Fibroblast of mammary gland (primary cell): ENCODE data around the gene TBX4.

ENCODE experiments used
- DNase-seq: peaks from one replicate; pipeline ENCODE4 v3.0.0-alpha.2; 2010; ENCODE audit warnings: low read depth
- H3K4me3 ChIP-seq: 2 replicates; pipeline ENCODE4 v1.5.1; 2011; ENCODE audit warnings: low read depth, mild to moderate bottlenecking, low read length, moderate library complexity; ENCODE audit not compliant: control insufficient read depth
- CTCF ChIP-seq: conservative IDR thresholded peaks from 2 replicates; pipeline ENCODE4 v1.5.1; 2011; ENCODE audit warnings: low read depth, low read length, inconsistent platforms; ENCODE audit not compliant: control insufficient read depth, insufficient read depth

The TBX4 gene

GRCh38 chr17:61464130-61464842 is 12.1 kb downstream of the TBX4 start:
- no peak for DNase-seq
- no peak for TF ChIP-seq CTCF
- no peak overlapping the region for H3K4me3 ChIP-seq

- H3K4me3 ChIP-seq = no peak overlapping the region
- no peak for DNase-seq
- no peak for TF ChIP-seq CTCF
Observed at GRCh38 chr17:61464843-61465180, 12.6 kb downstream of the TBX4 start.

DNA sequence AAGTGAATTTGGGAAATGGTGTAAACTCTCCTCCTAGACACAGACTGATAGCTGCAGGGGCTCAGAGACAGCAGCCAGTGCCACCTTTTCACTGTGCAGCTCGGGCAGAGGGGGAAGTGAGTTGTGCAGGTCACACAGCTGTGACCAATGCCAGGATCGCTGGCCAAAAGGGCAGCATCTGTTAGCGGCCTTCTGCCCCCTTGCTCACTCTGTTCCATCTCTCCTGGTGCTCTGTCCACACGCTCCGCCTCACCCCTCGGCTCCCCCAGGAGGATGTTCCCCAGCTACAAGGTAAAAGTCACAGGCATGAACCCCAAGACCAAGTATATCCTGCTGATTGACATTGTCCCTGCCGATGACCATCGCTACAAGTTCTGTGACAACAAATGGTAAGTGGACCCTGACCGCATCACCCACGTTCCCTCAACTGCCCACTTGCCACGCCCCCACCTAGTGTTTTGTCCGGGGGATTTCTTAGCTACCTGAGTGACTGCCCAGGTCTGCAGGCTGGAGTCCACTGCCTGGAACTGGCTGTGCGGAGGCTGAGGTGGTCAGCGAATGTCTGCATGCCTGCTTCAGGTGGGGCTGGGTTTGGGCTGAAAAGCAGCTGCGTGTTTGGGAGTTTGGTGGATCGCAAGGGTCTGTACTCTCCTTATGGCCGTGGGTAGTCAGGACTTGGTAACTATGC is 13.5 kb downstream of the TBX4 start:
- TF ChIP-seq CTCF = no peak
- no peak overlapping the region for H3K4me3 ChIP-seq
- no peak for DNase-seq

GRCh38 chr17:61466246-61466645 is 14.0 kb downstream of the TBX4 start:
- DNase-seq = no peak
- no peak for TF ChIP-seq CTCF
- H3K4me3 ChIP-seq = no peak overlapping the region

- TF ChIP-seq CTCF = no peak
- DNase-seq = peak; percentile 44
- no peak overlapping the region for H3K4me3 ChIP-seq
Observed at GRCh38 chr17:61467416-61468262, 15.4 kb downstream of the TBX4 start.

GRCh38 chr17:61468263-61468907 is 16.2 kb downstream of the TBX4 start:
- no peak overlapping the region for H3K4me3 ChIP-seq
- DNase-seq = no peak
- no peak for TF ChIP-seq CTCF
